A549 treated with ZK216348 at 1 μM for 4 hours (cell line): Measurements from ENCODE around the gene S100A12. TPM values are rescaled to one million over a fixed set of nuclear protein-coding genes. Genes with fewer than 3 reads are reported as not detected.

Experiments used
- total RNA-seq: library from RNA; stranded (reverse); fragments of 200-300 nt; extraction: Qiagen RNA extraction; gene quantifications from 5 replicates; pipeline ENCODE4 v1.2.3, GENCODE V29; 2022; ENCODE audit warnings: low read depth

The S100A12 gene
- not detected in 5 replicates for total RNA-seq

DNA sequence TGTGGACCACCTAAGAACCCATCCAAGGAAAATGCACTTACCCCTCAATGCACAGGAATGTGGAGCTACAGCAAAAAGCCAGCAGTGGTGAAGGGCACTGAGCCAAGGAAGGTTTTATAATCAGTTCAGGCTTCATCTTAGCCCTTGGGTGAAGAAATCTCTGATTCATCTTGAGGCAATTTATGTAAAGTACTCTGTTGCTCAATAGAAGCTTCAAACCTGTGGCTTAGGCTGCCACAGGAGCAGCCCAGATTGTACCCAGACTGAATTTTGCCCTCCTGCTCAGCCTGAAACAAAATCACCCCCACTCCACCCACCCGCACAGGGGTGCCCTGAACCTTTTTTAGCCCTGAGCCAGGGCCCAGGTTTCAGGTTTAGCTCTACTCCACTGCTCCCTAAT, at the start of gene S100A12:
TSS of gene S100A12 (minus strand) at position 111 of the 400 bp plus-strand sequence. CDS start 1,029 bp downstream, outside the sequence.

GRCh38 chr1:153415850-153416570, 40.6 kb upstream of the S100A12 start, which contains the start of gene S100A7A:
Gene S100A7A, plus strand, starts transcription at chr1:153416520. Its CDS starts 1,563 bp downstream, at chr1:153418083.

GRCh38 chr1:153390938-153391710, 15.7 kb upstream of the S100A12 start, which contains the start of gene S100A8:
Gene S100A8, minus strand, starts transcription at chr1:153391073. Its CDS starts 538 bp downstream, at chr1:153390535.

DNA sequence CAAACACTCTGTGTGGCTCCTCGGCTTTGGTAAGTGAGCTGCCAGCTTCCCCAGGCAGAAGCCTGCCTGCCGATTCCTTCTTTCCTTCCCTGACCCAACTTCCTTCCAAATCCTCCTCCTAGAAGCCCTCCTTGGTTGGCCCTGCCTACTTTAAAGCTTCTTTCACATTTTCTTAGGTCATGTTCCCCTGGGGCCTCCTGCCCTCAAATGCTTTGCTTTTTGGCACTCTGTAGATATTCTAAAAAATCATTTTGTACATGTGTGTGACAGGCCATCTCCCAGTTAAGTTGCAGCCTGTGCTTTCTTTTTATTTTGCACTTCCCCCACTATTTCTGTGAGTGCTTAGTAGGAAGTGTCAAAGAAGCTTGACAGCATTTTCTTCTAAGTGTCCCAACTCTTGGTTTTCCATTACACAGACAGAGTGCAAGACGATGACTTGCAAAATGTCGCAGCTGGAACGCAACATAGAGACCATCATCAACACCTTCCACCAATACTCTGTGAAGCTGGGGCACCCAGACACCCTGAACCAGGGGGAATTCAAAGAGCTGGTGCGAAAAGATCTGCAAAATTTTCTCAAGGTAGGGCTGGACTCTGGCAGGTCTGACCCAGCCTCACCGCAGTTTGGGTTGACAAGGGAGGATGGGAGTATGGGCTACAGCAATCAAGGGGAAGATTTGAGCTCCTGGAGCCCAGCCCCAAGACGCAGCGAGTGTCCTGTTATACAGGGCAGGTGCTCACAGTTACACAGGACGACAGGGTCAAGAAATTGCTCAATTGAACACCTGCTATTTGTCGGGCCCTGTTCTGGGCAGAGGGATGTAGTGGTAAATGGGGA, 17.3 kb downstream of the S100A12 start, which contains the start of gene S100A9:
TSS of gene S100A9 (plus strand) at position 2 of the 838 bp plus-strand sequence. CDS start at position 432, 430 bp downstream.

DNA sequence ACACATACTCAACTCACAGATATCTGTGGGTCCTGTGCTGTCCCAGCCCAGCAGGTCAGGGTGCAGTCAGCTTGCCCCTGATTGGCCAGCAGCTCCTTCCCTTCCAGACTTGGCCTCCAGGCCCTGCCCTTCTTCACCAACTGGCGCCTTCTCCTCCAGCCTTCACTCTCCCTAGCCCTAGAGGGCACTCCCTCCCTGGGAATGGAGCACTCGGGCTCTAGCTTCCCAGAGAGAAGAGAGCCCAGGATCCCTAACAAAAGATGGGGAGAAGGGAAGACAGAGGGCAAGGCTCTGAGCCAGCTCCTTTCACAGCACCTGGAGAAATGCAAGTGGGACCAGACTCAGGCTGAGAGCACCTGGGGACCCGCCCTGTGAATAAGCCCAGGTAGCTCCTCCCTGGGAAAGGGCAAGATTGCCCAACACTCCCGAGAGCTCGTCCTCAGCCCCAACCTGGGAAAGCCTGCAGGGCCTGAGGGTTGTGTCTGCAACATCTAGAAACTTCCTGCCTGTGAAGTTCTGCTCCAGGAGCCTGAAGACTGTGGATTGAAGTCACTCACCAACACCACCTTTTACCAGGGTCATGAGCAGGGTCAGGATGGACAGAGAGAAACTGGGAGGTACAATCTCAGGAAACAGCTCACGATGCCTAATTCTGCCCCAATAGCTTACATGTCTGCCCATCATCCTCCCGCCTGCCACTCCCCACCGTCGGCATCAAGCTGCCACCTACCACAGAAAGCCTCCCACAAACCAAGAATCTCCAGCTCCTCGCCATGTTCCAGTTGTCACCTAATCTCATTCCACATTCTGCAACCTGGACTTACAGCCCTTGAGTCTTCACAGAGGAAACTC, 26.7 kb downstream of the S100A12 start, which contains the start of gene PGLYRP4:
TSS of gene PGLYRP4 (minus strand) at position 331 of the 852 bp plus-strand sequence. CDS start 909 bp downstream, outside the sequence.

Other genes with a start within 250 kb of the S100A12 start
- not detected in 5 replicates for gene SPRR2G, start 224.7 kb downstream of the S100A12 start, total RNA-seq
- gene LELP1, start 172.2 kb downstream of the S100A12 start, total RNA-seq = not detected in 5 replicates
- gene PRR9, start 158.0 kb downstream of the S100A12 start, total RNA-seq = not detected in 5 replicates
- gene LORICRIN, start 115.9 kb downstream of the S100A12 start, total RNA-seq = not detected in 5 replicates
- not detected in 5 replicates for gene PGLYRP3, start 62.7 kb downstream of the S100A12 start, total RNA-seq
- not detected in 5 replicates for gene PGLYRP4, start 26.8 kb downstream of the S100A12 start, total RNA-seq
- gene S100A9, start 17.8 kb downstream of the S100A12 start, total RNA-seq = 0.29 to 1.1 TPM in 2 of 5 replicates, not detected in the others
- gene S100A8, start 15.5 kb upstream of the S100A12 start, total RNA-seq = not detected in 5 replicates
- gene S100A7A, start 40.9 kb upstream of the S100A12 start, total RNA-seq = not detected in 5 replicates
- gene S100A7, start 85.0 kb upstream of the S100A12 start, total RNA-seq = not detected in 5 replicates
- gene S100A6, start 160.4 kb upstream of the S100A12 start, total RNA-seq = 3,257 to 3,743 TPM (median 3,382 TPM) in 5 replicates
- 0.41 to 1.7 TPM (median 0.88 TPM) in 5 replicates for gene S100A5, start 165.3 kb upstream of the S100A12 start, total RNA-seq
- 1,529 to 1,824 TPM (median 1,687 TPM) in 5 replicates for gene S100A4, start 170.2 kb upstream of the S100A12 start, total RNA-seq
- 86.7 to 117 TPM (median 103 TPM) in 5 replicates for gene S100A3, start 173.6 kb upstream of the S100A12 start, total RNA-seq
- gene S100A2, start 190.2 kb upstream of the S100A12 start, total RNA-seq = 19.1 to 29.3 TPM (median 27.2 TPM) in 5 replicates
- gene S100A16, start 237.5 kb upstream of the S100A12 start, total RNA-seq = 374 to 526 TPM (median 478 TPM) in 5 replicates
- 0.55 to 1.3 TPM (median 0.80 TPM) in 5 replicates for gene S100A14, start 240.7 kb upstream of the S100A12 start, total RNA-seq